Measurements from ENCODE around the gene TRAM2.

The TRAM2 gene, protein sequence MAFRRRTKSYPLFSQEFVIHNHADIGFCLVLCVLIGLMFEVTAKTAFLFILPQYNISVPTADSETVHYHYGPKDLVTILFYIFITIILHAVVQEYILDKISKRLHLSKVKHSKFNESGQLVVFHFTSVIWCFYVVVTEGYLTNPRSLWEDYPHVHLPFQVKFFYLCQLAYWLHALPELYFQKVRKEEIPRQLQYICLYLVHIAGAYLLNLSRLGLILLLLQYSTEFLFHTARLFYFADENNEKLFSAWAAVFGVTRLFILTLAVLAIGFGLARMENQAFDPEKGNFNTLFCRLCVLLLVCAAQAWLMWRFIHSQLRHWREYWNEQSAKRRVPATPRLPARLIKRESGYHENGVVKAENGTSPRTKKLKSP

DNA sequence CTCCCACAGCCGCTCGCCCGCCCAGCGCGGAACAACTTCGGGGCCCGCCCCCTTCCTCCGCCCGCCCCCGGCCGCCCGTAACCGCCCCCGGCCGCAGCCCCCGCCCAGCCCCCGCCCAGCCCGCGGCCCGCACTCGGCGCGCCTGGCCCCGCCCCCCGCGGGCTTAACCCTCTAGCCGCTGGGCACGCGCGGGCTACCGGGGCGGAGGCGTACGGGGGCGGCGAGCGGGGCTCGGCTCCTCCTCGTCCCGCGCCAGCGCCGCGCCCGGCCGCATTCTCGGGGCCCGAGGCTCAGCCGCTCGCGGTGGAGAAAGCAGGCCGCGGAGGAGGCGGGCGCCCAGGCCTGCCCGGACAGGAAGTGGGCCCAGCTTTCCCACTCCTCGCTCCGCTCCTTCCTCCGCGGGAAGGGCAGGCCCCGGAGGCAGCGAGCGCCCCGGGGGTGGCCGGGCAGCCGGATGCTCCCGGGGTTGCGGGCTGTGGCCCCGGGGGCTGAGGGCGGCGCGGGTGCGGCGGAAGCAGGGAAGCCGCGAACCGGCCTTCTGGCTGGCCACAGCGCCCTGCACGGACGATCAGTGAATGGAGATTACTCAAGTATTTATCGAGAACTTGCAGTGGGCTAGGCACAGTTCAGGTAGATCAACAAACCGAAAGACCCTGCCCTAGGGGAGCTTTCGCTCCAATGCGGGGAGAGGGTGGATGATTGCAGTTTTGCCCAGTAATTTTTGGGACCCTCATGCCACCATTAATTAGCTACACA is at the start of gene TRAM2:
TRAM2 (minus strand) TSS at position 39 of the 756 bp plus-strand sequence. CDS start 145 bp downstream, outside the sequence.
- DNase-seq (ENCODE audit: low read depth in 3 of 3, low spot score in 1 of 3): peak; percentile 42 to 65 (median 65)

DNA sequence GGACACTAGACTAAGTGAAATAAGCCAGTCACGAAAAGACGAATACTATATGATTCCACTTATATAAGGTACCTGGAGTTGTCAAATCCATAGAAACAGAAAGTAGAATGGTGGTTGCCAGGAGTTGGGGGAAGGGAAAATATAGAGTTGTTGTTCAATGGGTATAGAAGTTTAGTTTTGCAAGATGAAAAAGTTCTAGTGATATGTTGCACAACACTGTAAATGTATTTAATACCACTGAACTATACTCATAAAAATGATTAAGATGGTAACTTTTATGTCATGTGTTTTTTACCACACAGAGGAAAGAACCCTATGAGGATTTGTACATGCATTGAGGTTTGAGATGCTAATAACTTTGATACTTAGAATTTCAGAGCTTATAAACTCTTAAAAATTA is 46.0 kb upstream of the TRAM2 start:
- DNase-seq (ENCODE audit: low read depth in 3 of 3, low spot score in 1 of 3): no peak

DNA sequence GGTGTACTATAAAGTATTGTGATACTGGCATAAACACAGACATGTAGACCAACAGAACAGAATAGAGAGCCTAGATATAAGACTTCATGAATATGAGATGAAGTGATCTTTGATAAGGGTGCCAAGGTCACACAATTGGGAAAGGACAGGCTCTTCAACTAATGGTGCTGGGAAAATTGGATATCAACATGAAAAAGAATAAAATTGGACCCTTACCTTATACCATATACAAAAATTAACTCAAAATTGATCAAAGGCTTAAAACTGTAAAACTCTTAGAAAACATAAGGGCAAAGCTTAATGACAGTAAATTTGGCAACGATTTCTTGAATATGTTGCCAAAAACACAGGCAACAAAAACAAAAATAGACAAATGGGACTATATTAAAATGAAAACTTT is 44.8 kb upstream of the TRAM2 start:
- DNase-seq (ENCODE audit: low read depth in 3 of 3, low spot score in 1 of 3): no peak

DNA sequence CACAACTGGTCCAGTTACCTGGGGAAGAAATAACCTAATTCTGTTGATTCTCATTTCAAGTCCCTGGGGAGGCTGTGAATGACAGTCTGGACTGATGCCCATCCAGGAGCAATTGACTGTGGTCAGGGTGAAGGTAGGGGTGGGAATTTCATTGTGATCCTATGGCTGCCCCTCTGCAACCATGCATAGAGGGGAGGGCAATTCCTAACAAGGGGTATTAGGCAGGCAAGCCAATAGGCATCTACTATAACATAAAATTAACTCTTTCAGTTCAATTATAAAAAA is 44.0 kb upstream of the TRAM2 start:
- DNase-seq (ENCODE audit: low read depth in 3 of 3, low spot score in 1 of 3): no peak

DNA sequence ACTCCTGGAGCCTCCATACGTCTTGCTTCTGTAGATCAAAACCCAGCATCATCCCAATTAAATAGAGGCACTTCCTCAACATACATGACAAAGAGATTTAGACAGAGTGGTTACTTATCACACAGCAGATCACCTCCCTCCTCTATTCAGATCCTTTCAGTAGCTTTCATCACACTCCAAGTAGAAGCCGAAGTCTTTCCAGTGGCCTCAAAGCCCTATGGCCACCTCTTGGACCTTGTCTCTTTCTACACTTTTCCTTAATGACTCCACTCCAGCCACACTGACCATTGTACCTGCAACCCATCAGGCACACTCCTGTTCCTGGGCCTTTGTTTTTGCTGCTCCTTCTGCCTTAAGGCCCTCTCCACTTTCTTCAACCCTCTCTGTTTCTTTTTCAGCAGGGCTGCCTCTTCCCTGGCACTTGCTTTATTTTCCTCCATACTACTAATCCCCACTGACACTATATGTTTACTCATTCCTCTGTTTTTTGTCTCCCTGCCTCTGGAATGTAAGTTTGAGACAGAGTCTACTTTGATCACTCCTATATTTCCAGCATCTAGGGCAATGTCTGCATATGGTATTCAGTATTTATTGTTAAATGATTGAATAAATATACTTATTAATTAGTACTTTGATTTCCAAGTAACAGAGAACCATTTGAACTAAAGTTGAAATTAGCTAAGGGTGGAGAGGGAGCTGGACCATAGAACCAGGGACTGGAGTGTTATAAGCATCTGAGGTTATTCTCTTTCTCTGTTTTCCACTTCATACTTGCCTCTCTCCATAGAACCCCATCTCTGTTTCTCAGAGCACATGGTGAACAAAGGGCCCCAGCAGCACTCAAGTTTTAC is 43.4 kb upstream of the TRAM2 start:
- DNase-seq (ENCODE audit: low read depth in 3 of 3, low spot score in 1 of 3): no peak

DNA sequence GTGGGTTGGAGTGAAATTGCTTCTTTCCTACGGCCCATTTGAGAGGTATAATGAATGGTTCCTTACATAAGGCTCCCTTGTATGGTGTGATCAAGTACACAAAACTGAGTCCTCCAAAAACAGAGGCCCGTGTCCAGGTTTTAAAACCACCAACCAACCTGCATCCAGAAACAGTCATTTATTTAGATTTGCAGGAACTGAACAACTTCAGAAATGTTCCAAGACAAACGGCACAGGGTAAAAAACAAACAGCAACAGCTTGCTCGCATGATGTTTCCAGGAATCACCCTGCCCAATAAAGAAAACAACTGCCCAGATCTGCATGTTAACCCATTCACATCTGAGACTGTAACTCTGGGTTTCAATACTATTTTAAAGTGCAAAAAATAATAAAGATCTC is 40.2 kb upstream of the TRAM2 start:
- DNase-seq (ENCODE audit: low read depth in 3 of 3, low spot score in 1 of 3): no peak

DNA sequence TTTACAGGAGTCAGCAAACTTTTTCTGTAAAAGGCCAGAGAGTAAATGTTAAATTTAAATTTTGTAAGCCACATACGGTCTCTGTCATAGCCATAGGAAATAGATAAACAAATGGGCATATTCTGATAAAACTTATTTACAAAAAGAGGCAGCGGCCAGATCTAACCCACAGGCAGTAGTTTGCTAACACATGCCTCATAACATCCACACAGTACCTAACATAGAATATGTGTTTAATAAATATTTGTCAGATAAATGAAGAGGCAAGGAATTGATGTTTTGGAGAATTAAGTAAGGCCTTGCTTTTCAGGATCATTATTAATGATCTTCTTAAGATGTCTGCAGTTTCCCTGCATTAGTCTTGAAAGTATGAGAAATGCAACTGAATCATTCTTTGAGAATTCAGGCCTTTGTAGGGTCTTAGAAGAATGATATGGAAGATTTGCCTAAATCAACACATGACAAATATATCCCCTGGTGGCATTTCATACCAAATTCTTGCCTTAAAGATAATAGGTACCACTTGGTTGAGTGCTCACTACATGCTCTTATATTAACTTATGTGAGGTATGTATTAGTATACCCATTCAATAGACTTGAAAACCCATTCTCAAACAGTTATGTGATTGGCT is 39.3 kb upstream of the TRAM2 start:
- no peak for DNase-seq (ENCODE audit: low read depth in 3 of 3, low spot score in 1 of 3)

DNA sequence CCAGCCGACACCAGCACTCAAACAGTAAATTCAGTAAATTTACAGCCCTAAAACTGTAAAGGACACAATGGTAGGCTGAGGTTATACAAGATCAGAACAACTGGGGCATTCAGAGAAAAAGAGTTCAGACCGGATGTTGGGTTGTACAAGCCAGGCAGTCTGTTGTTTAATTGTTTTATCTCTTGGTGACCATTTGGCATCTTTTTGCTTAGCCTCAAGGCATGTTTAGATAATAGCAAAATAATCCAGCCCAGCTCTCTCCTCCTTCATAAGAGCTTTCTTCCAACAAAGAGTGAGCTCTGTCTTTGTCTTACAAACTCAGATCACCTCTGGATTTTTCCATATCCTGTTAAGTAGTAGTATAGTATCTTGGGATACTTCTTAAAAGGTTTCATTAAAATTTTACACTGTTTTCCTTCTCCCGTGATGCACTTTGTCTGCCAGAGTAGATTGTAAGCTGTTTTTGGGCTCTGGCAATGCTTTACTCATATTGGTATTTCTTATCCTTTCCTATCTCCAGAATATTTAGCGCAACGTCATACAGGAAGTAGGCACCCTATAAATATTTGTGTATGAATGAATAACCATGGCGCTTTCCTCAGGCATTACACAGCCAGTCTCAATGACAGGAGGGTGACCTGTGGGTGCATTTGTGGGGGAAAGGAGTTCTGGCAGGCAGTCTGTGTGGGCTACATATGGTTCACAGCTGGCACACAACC is 35.6 kb upstream of the TRAM2 start:
- no peak for DNase-seq (ENCODE audit: low read depth in 3 of 3, low spot score in 1 of 3)

DNA sequence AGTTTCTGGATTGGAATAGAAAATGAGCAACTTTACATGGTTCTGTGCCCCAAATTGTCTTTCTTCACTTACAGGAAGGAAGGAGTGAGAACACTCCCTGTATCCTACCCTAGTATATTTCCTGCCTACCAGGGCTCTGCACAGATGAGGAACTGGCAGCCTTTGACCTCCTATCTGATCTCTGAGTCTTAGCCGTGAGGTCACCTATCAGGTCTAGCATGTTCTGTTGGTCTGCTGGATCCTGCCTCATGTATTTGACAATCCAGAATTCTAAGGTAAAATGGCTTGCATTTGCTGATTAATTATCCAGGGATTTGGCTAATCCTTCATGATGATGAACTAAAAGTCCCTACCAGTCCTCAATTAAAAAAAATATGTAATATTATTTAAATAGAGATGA is 35.0 kb upstream of the TRAM2 start:
- no peak for DNase-seq (ENCODE audit: low read depth in 3 of 3, low spot score in 1 of 3)

DNA sequence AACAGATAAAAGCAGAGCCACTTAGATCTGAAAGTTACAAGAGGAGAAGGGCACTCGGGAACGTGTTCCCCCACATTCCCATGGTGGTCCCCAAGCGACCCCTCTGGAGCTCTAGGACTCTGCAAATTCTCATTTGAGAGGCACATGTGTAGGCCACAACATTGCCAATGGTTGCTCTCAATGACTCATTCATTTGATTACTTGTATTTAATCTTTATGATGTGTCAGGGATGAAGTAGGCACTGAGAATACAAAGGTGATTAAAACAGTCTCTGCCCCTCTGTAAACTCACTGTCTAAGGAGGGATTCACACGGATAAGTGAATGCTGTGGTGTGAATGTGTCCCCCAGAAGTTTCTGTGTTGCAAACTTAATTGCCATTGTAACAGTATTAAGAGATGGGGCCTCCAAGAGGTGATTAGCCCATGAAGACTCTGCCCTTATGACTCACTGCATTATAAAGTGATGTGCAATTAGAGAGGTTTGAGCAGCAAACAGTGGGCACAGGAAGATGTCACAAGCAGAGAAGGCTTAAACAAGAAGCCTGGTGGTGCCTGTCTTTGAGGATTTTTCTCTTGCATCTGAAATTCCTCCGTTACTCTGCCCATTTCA is 34.0 kb upstream of the TRAM2 start:
- DNase-seq (ENCODE audit: low read depth in 3 of 3, low spot score in 1 of 3): no peak

DNA sequence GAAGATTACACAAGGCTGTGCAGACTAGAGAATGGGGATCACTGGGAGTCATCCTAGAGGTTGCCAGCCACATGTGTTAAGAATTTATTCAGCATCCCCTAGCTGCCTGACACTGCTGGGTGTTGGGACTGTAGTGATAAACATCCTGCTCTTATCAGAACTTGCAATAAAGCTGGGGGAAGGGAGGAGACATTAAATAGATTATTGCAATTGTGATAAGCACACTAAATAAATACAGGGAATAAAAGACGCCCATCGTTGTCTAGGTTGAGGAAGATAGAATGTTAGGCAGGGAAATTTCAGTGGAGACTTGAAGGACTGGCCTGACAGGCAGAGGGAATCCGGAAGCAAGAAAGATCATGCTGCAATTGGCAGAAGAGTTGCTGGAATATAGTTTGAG is 33.2 kb upstream of the TRAM2 start:
- DNase-seq (ENCODE audit: low read depth in 3 of 3, low spot score in 1 of 3): no peak

DNA sequence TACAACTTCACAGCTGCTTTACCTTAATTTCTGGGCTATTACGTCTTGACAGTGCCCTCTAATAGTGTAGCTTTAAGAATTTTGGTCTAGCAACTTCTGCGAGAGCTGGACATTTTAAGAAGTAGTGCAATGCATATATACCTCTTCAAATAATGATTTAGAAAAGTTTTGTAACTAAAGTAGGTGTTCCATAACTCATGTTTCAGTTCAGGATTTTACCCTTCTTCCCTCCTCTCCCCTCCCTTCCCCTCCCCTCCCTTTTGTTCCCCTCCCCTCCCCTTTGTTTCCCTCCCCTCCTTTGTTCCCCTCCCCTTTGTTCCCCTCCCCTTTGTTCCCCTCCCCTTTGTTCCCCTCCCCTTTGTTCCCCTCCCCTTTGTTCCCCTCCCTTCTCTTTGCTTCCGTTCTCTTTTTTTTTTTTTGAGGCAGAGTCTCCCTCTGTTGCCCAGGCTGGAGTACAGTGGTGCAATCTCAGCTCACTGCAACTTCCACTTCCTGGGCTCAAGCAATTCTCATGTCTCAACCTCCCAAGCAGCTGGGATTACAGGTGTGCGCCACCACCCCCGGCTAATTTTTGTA is 28.8 kb upstream of the TRAM2 start:
- no peak for DNase-seq (ENCODE audit: low read depth in 3 of 3, low spot score in 1 of 3)

DNA sequence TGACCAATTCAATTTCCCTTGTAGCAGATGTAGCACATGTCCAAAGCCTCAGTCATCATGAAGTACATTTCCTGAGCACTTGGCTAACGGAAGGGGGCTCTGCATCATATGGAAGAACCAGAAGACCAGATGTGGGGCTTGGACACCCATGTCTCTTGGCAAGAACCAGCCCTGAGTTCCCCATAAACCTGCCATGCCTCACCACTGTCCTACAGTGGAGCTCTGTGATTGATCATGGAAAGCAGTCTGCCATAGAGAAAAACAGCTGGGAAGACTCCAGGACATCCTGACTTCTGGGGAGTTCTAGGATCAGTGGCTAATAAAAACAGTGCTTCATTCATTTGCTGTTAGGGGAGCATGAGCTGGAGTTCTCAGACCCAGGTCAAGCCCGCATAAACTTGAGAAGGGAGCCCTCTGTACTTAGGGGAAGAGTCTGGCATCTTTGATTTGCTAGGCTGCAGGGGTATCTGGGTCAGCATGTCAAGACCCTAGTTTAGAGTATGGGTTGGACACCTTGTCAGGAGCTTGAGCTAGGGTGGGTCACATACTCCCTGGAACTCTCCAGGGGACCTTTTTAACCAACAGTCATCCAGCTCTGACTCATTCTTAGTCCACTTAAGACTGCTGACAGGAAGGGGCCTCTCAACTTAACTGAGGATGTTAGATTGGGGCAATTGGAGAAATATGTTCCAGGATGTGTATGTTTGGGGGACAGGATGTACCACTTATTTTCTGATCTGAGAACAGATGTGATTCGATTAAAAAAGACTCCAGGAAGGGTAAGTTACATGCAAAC is 26.3 kb upstream of the TRAM2 start:
- DNase-seq (ENCODE audit: low read depth in 3 of 3, low spot score in 1 of 3): no peak

DNA sequence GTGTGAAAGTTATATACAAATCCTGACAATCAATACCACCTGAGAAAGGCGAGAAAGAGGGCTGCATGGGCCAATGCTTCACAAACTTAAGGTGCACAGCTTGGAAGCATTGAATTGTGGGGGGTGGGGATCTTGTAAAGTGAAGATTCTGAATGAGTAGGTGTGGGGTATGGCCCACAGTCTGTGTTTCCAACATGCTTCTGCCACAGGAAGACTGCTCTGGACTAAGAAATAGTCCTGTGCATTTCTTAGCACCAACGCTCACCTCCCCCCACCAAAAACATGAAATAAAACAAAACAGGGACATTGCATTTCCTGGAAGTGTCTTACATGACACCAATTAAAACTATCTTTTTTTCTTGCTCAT is 21.9 kb upstream of the TRAM2 start:
- no peak for DNase-seq (ENCODE audit: low read depth in 3 of 3, low spot score in 1 of 3)

DNA sequence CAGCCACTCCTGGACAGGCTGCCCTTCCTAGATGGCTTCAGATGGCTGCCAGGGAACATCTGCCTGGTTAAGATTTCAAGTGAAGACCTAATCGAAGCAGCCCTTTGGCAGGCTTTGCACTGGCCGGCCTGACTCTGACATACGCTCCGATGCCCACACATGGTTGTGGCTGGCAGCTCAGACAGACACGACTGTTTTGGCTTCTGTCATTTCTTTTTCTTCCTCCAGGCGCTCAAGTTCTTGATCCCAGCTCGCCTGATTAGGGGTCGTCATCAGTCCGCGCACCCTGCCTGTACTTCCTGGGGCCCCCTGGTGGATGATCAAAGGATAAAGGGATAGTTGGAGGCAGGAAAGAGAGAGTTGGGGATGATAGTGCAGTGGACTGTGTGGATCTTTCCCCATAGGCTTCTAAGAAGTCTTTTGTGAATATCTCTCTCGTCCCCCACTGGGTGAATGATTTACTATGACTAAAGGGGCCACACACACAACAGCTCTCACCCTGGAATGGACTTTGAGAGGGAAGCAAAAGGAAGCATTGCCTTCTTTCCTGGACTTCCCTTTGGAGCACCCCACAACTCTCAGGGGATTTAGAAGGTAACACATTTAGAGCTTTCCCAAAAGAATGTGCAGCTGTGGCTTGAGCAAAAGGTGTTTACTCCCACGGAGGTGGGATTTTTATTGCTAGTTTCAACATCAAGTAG is 21.4 kb upstream of the TRAM2 start:
- DNase-seq (ENCODE audit: low read depth in 3 of 3, low spot score in 1 of 3): no peak

DNA sequence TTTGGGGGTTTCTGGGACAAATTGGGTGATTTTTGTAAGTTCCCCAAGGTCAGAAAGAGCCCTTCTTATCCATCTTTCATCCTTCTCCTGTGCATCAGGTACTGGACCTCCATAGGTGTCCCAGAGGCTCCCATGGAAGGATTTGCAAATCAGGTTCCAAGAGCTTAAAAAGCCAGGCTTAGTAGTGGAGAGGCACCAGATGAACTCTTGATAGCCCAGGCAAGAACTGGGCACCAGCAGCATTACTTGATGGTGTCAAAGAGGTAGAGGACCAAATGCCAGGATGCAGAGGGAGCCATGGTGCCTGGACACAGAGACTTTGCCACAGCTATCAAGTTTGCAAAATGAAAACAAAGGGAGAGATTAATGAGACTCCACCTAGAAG is 20.9 kb upstream of the TRAM2 start:
- no peak for DNase-seq (ENCODE audit: low read depth in 3 of 3, low spot score in 1 of 3)

DNA sequence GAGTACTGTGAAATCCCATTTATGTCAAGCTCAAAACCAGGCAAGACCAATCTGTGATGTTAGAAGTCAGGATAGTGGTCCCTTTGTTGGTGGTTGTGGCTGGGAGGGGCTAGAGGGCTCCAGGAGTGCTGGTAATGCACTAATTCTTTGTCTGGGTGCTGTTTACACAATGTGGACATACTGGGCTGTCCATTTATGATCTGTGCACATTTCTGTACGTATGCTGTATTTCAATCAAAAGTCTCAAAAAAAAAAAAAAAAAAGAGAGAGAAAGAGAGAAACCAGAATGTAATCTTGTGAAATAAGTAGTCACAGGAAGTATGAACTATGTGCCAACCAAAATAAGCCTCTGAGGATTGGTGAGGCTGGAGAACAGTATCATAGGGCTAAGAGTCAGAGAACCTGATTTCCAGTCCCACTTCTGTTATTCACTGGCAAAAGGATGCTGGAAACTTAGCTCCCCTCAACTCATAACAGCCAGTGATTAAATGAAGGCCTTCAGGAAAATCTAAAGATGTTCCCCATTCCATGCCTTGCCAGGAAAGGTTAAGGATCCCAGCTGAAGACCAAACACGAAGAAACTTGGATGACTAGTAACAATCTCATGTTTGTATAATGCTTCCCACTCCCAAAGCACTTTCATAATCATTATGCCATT is 19.6 kb upstream of the TRAM2 start:
- no peak for DNase-seq (ENCODE audit: low read depth in 3 of 3, low spot score in 1 of 3)

DNA sequence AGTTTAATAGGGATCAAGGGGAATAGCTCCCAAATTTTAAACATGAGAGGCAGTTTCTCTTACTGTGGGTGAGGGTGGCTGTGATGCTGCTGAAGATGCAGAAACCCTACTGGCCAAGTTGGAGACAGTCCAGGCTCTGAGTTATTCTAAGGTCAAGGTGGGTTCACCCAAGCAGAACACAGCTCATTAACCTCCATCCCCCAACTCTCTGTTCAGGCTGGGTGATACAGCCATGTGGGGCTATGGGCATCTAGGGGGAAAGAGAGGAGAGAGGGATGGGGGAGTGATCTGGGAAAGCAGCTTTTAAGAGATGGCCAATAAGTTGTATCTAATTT is 18.9 kb upstream of the TRAM2 start:
- DNase-seq (ENCODE audit: low read depth in 3 of 3, low spot score in 1 of 3): no peak

All from stimulated activated CD4-positive, alpha-beta T cell treated with anti-CD3 and anti-CD28 coated beads, TNF-alpha, amount 100 ng/mL, for 1 hour (primary cell).